ENCODE results near the gene TSPO. TPM values are rescaled to one million over a fixed set of nuclear protein-coding genes. Genes with fewer than 3 reads are reported as not detected.

TSPO gene
- total RNA-seq, 1 experiment from 2014 or later = 195 TPM

DNA sequence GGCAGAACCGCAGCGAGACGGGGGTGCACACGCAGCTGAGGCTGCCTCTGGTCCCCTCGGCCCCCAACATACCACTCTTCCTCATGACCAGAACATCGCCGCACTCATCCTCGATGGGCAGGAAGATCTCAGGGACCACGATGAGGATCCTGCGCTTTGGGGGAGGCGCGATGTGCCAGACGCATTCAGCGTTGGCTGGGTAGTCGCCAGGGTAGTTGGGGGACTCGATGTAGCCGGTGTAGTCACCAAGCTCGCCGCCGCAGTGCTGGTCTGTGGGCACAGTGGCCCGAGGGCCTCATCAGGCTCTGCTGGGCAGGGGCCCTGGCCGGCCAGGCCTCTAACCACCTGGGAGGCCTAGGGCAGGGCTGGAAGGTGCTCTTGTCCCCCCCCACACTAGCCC is 58.6 kb downstream of the TSPO start:
- Mint-ChIP-seq H3K4me1 (ENCODE audit: low read depth, unreplicated experiment) (no peaks in the 10 kb centered on the region), H3K27me3 (ENCODE audit: unreplicated experiment) (peaks cover 69% of the 10 kb centered on the region), H3K9me3 (ENCODE audit: low read depth, unreplicated experiment) (no peaks in the 10 kb centered on the region), H3K36me3 (ENCODE audit: insufficient read depth, unreplicated experiment) (no peaks in the 10 kb centered on the region), H3K4me3 (ENCODE audit: low read depth, unreplicated experiment) (no peak overlapping the region), H3K27ac (ENCODE audit: unreplicated experiment) (no peak overlapping the region)
- TF ChIP-seq, protein P1, sequence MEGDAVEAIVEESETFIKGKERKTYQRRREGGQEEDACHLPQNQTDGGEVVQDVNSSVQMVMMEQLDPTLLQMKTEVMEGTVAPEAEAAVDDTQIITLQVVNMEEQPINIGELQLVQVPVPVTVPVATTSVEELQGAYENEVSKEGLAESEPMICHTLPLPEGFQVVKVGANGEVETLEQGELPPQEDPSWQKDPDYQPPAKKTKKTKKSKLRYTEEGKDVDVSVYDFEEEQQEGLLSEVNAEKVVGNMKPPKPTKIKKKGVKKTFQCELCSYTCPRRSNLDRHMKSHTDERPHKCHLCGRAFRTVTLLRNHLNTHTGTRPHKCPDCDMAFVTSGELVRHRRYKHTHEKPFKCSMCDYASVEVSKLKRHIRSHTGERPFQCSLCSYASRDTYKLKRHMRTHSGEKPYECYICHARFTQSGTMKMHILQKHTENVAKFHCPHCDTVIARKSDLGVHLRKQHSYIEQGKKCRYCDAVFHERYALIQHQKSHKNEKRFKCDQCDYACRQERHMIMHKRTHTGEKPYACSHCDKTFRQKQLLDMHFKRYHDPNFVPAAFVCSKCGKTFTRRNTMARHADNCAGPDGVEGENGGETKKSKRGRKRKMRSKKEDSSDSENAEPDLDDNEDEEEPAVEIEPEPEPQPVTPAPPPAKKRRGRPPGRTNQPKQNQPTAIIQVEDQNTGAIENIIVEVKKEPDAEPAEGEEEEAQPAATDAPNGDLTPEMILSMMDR (IDR thresholded peaks at IDR 0.05; ENCODE audit: unreplicated experiment) = no peak
- intact Hi-C loops (cut with micrococcal nuclease; ENCODE audit: unreplicated experiment) = no loop called here
- CTCF ChIA-PET = no interaction called here
- DNase-seq = no peak
- no TSS peak for BruUV-seq (replicated peaks)

DNA sequence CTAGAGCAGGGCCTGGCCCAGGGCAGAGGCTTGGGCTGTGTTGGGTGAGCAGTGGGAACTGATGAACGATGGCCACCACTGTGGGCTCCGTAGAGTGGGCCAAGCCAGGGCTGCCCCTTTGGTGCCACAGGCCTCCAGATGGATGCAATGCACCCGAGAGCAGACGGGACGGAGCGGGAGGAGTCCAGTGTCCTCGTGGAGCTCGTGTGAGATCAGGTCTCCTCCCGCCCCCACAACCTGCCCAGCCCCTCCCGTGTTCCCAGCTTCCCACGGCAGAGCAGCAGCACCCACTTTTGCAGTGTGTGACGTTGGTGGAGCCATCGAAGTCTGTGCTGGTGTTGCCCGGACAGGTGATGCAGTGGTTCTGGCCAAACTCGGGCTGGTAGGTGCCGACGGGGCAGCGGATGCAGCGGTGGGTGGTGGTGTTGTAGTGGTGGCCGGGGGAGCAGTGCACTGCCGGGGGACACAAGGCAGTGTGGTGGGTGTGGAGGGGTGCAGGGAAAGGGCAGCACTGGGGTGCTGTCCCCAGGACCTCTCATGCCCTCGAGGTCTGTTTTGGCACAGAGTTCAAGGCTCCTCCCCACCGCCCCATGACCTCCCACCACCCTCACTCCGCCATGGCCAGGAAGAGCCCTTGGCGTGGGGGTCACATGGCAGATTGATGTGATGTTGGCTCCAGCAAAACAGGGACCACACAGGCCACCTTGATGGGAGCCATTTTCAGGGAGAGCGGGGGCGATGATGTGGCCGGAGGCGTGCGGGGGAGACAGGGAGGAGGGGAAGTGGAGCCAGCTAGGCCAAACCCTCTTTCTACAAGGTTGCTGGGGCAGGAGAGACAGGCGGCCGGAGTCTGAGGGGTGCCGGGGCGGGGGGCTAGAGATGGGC is 59.5 kb downstream of the TSPO start:
- BruUV-seq (replicated peaks) = no TSS peak
- intact Hi-C loops (cut with micrococcal nuclease; ENCODE audit: unreplicated experiment) = no loop called here
- H3K4me1 Mint-ChIP-seq (ENCODE audit: low read depth, unreplicated experiment) = no peaks in the 10 kb centered on the region
- peaks cover 76% of the 10 kb centered on the region for H3K27me3 Mint-ChIP-seq (ENCODE audit: unreplicated experiment)
- CTCF ChIA-PET = interaction anchor here (0.6 to 0.8 kb wide), 3 partner anchors 14 to 822 kb away, joined by 4 read pairs; no protein-coding TSS in a partner anchor
- no peak for DNase-seq
- TF ChIP-seq, protein P1 (IDR thresholded peaks at IDR 0.05; ENCODE audit: unreplicated experiment) = no peak
- H3K9me3 Mint-ChIP-seq (ENCODE audit: low read depth, unreplicated experiment) = no peaks in the 10 kb centered on the region
- H3K27ac Mint-ChIP-seq (ENCODE audit: unreplicated experiment) = no peak overlapping the region
- H3K4me3 Mint-ChIP-seq (ENCODE audit: low read depth, unreplicated experiment) = no peak overlapping the region
- H3K36me3 Mint-ChIP-seq (ENCODE audit: insufficient read depth, unreplicated experiment) = no peaks in the 10 kb centered on the region

DNA sequence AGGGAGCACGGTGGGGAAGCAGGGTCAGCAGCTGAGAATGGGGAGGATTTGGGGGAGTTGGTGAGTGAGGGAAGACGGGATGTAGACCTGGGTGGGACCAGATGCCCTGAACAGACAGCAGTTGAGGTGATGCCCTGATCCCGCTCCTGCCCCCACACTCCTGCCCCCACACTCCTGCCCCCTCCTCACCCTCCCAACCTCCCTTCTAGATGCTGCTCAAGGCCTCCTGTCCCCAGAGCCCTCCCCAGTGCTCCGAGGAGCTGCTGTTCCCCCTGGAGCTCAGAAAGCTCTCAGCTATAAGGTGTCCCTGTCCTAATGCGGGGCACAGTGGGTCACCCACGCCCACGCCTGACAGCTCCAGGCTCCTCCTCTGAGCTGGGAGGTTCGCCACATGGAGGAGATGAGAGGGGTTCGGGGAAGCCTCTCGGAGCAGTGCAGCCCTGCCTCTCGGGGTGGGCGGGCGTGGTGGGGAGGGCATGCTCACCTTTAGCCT is 60.6 kb downstream of the TSPO start:
- intact Hi-C loops (cut with micrococcal nuclease; ENCODE audit: unreplicated experiment) = no loop called here
- no peaks in the 10 kb centered on the region for H3K36me3 Mint-ChIP-seq (ENCODE audit: insufficient read depth, unreplicated experiment)
- no peaks in the 10 kb centered on the region for H3K9me3 Mint-ChIP-seq (ENCODE audit: low read depth, unreplicated experiment)
- no peak overlapping the region for H3K4me3 Mint-ChIP-seq (ENCODE audit: low read depth, unreplicated experiment)
- TF ChIP-seq, protein P1 (IDR thresholded peaks at IDR 0.05; ENCODE audit: unreplicated experiment) = no peak
- CTCF ChIA-PET = interaction anchor here (0.6 to 1.3 kb wide), 6 partner anchors 12 to 955 kb away, joined by 3 to 8 read pairs (median 4); no protein-coding TSS in a partner anchor
- H3K27ac Mint-ChIP-seq (ENCODE audit: unreplicated experiment) = no peak overlapping the region
- BruUV-seq (replicated peaks) = no TSS peak
- peaks cover 75% of the 10 kb centered on the region for H3K27me3 Mint-ChIP-seq (ENCODE audit: unreplicated experiment)
- H3K4me1 Mint-ChIP-seq (ENCODE audit: low read depth, unreplicated experiment) = no peaks in the 10 kb centered on the region
- no peak for DNase-seq

DNA sequence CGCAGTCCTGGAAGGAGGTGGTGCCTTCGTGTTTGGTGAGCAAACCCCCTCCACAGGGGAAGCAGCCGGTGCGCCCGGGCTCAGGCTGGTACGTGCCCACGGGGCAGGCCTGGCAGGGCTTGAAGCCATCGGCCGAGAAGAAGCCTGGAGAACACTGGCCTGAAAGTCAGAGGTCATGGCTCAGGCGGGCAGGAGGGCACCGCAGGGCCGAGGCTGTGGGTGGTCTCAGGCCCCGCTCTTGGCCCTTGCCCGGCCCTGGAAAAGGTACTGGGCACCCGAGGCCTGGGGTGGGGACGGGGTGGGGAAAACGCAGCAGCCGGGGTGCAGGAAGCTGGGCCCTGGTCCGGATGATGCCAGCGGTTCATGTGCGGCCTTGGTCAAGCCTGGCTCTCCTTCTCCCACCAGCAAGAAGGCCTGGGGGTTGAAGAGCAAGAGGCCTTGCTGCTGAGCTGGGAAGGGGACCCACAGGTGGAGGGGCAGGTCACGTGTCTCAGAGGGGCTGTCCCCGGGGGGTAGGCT is 61.1 kb downstream of the TSPO start:
- H3K27ac Mint-ChIP-seq (ENCODE audit: unreplicated experiment) = no peak overlapping the region
- H3K36me3 Mint-ChIP-seq (ENCODE audit: insufficient read depth, unreplicated experiment) = no peaks in the 10 kb centered on the region
- intact Hi-C loops (cut with micrococcal nuclease; ENCODE audit: unreplicated experiment) = no loop called here
- BruUV-seq (replicated peaks) = no TSS peak
- H3K4me3 Mint-ChIP-seq (ENCODE audit: low read depth, unreplicated experiment) = no peak overlapping the region
- H3K27me3 Mint-ChIP-seq (ENCODE audit: unreplicated experiment) = peaks cover 75% of the 10 kb centered on the region
- CTCF ChIA-PET = interaction anchor here (0.7 to 1.3 kb wide), 3 partner anchors 12 to 955 kb away, joined by 3 to 8 read pairs (median 6); no protein-coding TSS in a partner anchor
- no peaks in the 10 kb centered on the region for H3K4me1 Mint-ChIP-seq (ENCODE audit: low read depth, unreplicated experiment)
- no peaks in the 10 kb centered on the region for H3K9me3 Mint-ChIP-seq (ENCODE audit: low read depth, unreplicated experiment)
- DNase-seq = no peak
- TF ChIP-seq, protein P1 (IDR thresholded peaks at IDR 0.05; ENCODE audit: unreplicated experiment) = no peak

Other genes with a start within 250 kb of the TSPO start
- 224 and 230 TPM in 2 replicates for gene PACSIN2, start 136.4 kb upstream of the TSPO start, total RNA-seq (2022)
- gene TTLL1, start 62.2 kb upstream of the TSPO start, total RNA-seq (2022) = 2.6 and 3.3 TPM in 2 replicates
- gene BIK, start 40.8 kb upstream of the TSPO start, total RNA-seq (2022) = 37.9 and 43.1 TPM in 2 replicates
- 23.9 and 26.6 TPM in 2 replicates for gene MCAT, start 8.2 kb upstream of the TSPO start, total RNA-seq (2022)
- gene TTLL12, start 35.6 kb downstream of the TSPO start, total RNA-seq (2022) = 63.4 and 69.6 TPM in 2 replicates
- 0.47 and 0.54 TPM in 2 replicates for gene SCUBE1, start 191.8 kb downstream of the TSPO start, total RNA-seq (2022)